GM21526 (cell line): ENCODE results near the gene BLVRA.

Experiments
- ATAC-seq: cut with Tn5 transposase; IDR thresholded peaks from one replicate; pipeline ENCODE4 v1.9.1; 2021; ENCODE audit warnings: moderate library complexity; ENCODE audit not compliant: unreplicated experiment, low FRiP score

The BLVRA gene

GRCh38 chr7:43747328-43748105, 11.0 kb upstream of the BLVRA start:
- no peak for ATAC-seq

GRCh38 chr7:43749383-43749940, 9.0 kb upstream of the BLVRA start:
- no peak for ATAC-seq

- ATAC-seq, result no peak
These were observed 8.2 kb upstream of the BLVRA start for GRCh38 chr7:43750016-43750887.

GRCh38 chr7:43752411-43752810, 6.1 kb upstream of the BLVRA start:
- ATAC-seq, result no peak

- no peak for ATAC-seq
These were observed 5.1 kb upstream of the BLVRA start for GRCh38 chr7:43753271-43753810.

- no peak for ATAC-seq
These were observed 4.6 kb upstream of the BLVRA start for GRCh38 chr7:43753843-43754242.

GRCh38 chr7:43754596-43754995, 3.9 kb upstream of the BLVRA start:
- no peak for ATAC-seq

GRCh38 chr7:43756368-43757072, 2.0 kb upstream of the BLVRA start:
- ATAC-seq, result no peak

- ATAC-seq, result no peak
These were observed 1.3 kb upstream of the BLVRA start for GRCh38 chr7:43757073-43757720.

GRCh38 chr7:43758822-43759683, 573 bp downstream of the BLVRA start:
- ATAC-seq, result peak; percentile 47

- no peak for ATAC-seq
These were observed 2.4 kb downstream of the BLVRA start for GRCh38 chr7:43760861-43761260.

GRCh38 chr7:43761382-43761781, 2.9 kb downstream of the BLVRA start:
- no peak for ATAC-seq

- no peak for ATAC-seq
These were observed 3.6 kb downstream of the BLVRA start for GRCh38 chr7:43761938-43762692.

- no peak for ATAC-seq
These were observed 4.7 kb downstream of the BLVRA start for GRCh38 chr7:43763183-43763582.

- ATAC-seq, result peak; percentile 56
These were observed 5.7 kb downstream of the BLVRA start for GRCh38 chr7:43764039-43764761.

GRCh38 chr7:43764807-43765491, 6.5 kb downstream of the BLVRA start:
- ATAC-seq, result no peak

GRCh38 chr7:43766564-43766963, 8.1 kb downstream of the BLVRA start:
- ATAC-seq, result no peak
